Muscle of leg (tissue), 11 donors: ENCODE data around the gene TTC3. TPM values are rescaled to one million over a fixed set of nuclear protein-coding genes. Genes with fewer than 3 reads are reported as not detected.
"Not testable (repeated sequence)": the region's sequence is repeated elsewhere in the genome, so short reads cannot be mapped to it uniquely, and the experiment has no call there.

Experiments
- DNase-seq: peaks from one replicate; pipeline ENCODE4 v3.0.0; 2013
- H3K27ac ChIP-seq: one replicate; pipeline ENCODE4 v1.5.1; 2013; ENCODE audit warnings: mild to moderate bottlenecking, low read length, control low read depth
- H3K27me3 ChIP-seq: one replicate; pipeline ENCODE4 v1.6.1; 2013; ENCODE audit warnings: low read length; ENCODE audit not compliant: control insufficient read depth, insufficient read depth
- H3K36me3 ChIP-seq: one replicate; pipeline ENCODE4 v1.6.1; 2013; ENCODE audit warnings: low read length; ENCODE audit not compliant: control insufficient read depth, insufficient read depth
- H3K4me1 ChIP-seq: one replicate; pipeline ENCODE4 v1.6.1; 2013; ENCODE audit warnings: low read length; ENCODE audit not compliant: control insufficient read depth, insufficient read depth
- H3K4me3 ChIP-seq: one replicate; pipeline ENCODE4 v1.5.1; 2013; ENCODE audit warnings: low read length, control low read depth
- H3K9me3 ChIP-seq: replicated peaks from 2 replicates; pipeline ENCODE4 v1.6.1; 2013; ENCODE audit warnings: low read depth, low read length; ENCODE audit not compliant: control insufficient read depth
- WGBS: methylation state at CpG from one replicate; pipeline ENCODE4 v1.1.5; 2013; ENCODE audit warnings: missing lambda C conversion rate; ENCODE audit not compliant: insufficient coverage; 5-methylcytosine and 5-hydroxymethylcytosine counted together
- polyA plus RNA-seq, 8 donors: library from polyadenylated mRNA; unstranded; fragments of 120-200 nt; gene quantifications; one replicate each; pipeline versions ENCODE4 v1.2.1 to v1.2.3, GENCODE V29; 2013; ENCODE audit warnings: inconsistent platforms in 1 of 8, low replicate concordance in 1 of 8; ENCODE audit not compliant: insufficient read length in 8 of 8, insufficient read depth in 1 of 8
- total RNA-seq: library from RNA; stranded (reverse); fragments of 120-200 nt; gene quantifications from one replicate; pipeline ENCODE4 v1.2.4, GENCODE V29; 2013

Gene TTC3
- total and polyA plus RNA-seq, 9 donors, result 86.4 to 202 (median 145) TPM

DNA sequence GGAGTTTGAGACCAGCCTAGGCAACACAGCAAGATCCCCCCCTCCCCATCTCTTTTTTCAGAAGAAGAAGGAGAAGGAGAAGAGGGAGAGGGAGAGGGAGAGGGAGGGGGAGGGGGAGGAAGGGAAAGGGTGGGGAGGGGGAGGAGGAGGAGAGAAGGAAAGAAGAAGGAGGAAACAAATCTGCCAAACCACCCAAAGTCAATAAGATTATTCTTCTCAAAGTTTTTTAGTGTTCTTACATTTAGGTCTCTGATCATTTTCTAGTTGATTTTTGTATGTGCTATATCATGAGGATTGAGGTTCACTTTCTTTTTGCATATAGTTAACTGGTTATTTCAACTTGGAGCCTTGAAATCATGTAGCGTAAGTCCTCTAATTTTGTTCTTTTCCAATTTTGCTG is 137.7 kb downstream of the TTC3 start:
- no peak overlapping the region for H3K4me3 ChIP-seq
- H3K9me3 ChIP-seq, result peaks cover 3% of the 10 kb centered on the region
- no peaks in the 10 kb centered on the region for H3K36me3 ChIP-seq
- no peaks in the 10 kb centered on the region for H3K27me3 ChIP-seq
- H3K27ac ChIP-seq, result no peak overlapping the region
- H3K4me1 ChIP-seq, result peaks cover 19% of the 10 kb centered on the region
- WGBS, result no CpG with 5 or more reads among the region's 1 CpG
- no peak for DNase-seq

- Histone ChIP-seq H3K4me1 (peaks cover 2% of the 10 kb centered on the region), H3K27me3 (no peaks in the 10 kb centered on the region), H3K4me3 (no peak overlapping the region), H3K27ac (no peak overlapping the region), H3K36me3 (no peaks in the 10 kb centered on the region), H3K9me3 (peaks cover 2% of the 10 kb centered on the region)
- WGBS, result 90% methylated on average over 4 of the region's 9 CpGs
- DNase-seq, result no peak
Measured at GRCh38 chr21:37214952-37215351, 141.9 kb downstream of the TTC3 start.

GRCh38 chr21:37219761-37220432 is 146.8 kb downstream of the TTC3 start:
- peak overlapping the region; percentile 79 for H3K4me3 ChIP-seq
- DNase-seq, result no peak
- H3K27me3 ChIP-seq, result no peaks in the 10 kb centered on the region
- H3K27ac ChIP-seq, result peak overlapping the region; percentile 94
- no peaks in the 10 kb centered on the region for H3K9me3 ChIP-seq
- WGBS, result 53% methylated on average over 11 of the region's 13 CpGs
- H3K4me1 ChIP-seq, result peaks cover 10% of the 10 kb centered on the region
- peaks cover 15% of the 10 kb centered on the region for H3K36me3 ChIP-seq

- H3K27ac ChIP-seq, result peak overlapping the region; percentile 94
- H3K27me3 ChIP-seq, result no peaks in the 10 kb centered on the region
- peak overlapping the region; percentile 79 for H3K4me3 ChIP-seq
- peaks cover 22% of the 10 kb centered on the region for H3K36me3 ChIP-seq
- 0% methylated on average over 27 of the region's 35 CpGs for WGBS
- peaks cover 10% of the 10 kb centered on the region for H3K4me1 ChIP-seq
- H3K9me3 ChIP-seq, result no peaks in the 10 kb centered on the region
- peak; percentile 70 for DNase-seq
Measured at GRCh38 chr21:37220433-37220980, 147.5 kb downstream of the TTC3 start.

GRCh38 chr21:37220981-37221664 is 148.1 kb downstream of the TTC3 start:
- WGBS, result 3% methylated on average over 42 of the region's 46 CpGs
- DNase-seq, result peak; percentile 97
- Histone ChIP-seq H3K27me3 (no peaks in the 10 kb centered on the region), H3K27ac (peak overlapping the region; percentile 94), H3K4me1 (peaks cover 10% of the 10 kb centered on the region), H3K4me3 (peak overlapping the region; percentile 79), H3K36me3 (peaks cover 28% of the 10 kb centered on the region), H3K9me3 (no peaks in the 10 kb centered on the region)

DNA sequence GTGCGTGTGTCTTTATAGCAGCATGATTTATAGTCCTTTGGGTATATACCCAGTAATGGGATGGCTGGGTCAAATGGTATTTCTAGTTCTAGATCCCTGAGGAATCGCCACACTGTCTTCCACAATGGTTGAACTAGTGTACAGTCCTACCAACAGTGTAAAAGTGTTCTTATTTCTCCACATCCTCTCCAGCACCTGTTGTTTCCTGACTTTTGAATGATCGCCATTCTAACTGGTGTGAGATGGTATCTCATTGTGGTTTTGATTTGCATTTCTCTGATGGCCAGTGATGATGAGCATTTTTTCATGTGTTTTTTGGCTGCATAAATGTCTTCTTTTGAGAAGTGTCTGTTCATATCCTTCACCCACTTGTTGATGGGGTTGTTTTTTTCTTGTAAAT is 149.2 kb downstream of the TTC3 start:
- WGBS, result no CpG with 5 or more reads among the region's 3 CpGs
- H3K27me3 ChIP-seq, H3K4me1 ChIP-seq, H3K9me3 ChIP-seq, DNase-seq, H3K4me3 ChIP-seq, H3K27ac ChIP-seq: not testable (repeated sequence)
- peaks cover 38% of the 10 kb centered on the region for H3K36me3 ChIP-seq

DNA sequence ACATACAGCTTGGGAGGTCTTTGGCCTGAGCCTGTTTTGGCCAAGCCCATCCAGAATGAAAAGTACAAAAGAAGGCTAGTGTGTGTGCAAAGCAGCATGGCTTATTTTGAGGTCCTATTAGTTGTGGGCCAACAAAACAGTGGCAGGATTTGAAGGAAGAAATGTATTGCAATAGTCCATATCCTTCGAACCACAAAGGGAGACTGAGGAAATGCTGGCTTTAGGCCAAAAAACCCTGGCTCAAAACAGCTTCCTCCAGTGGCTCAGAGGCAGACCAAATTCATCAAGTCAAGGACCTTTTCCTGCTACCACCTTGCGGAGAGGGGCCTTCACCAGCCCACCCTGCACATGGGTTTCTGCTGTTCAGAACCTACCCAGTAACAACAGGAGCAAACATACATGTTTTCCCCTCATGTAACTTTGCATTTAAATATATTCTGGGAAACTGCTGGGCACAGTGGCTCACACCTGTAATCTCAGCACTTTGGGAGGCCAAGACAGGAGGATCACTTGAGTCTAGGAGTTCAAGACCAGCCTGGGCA is 150.8 kb downstream of the TTC3 start:
- Histone ChIP-seq H3K27ac (no peak overlapping the region), H3K4me3 (no peak overlapping the region), H3K4me1 (peaks cover 10% of the 10 kb centered on the region), H3K36me3 (peaks cover 54% of the 10 kb centered on the region), H3K27me3 (no peaks in the 10 kb centered on the region), H3K9me3 (no peaks in the 10 kb centered on the region)
- no peak for DNase-seq
- WGBS, result 100% methylated on average over 1 of the region's 2 CpGs

- 90% methylated on average over 16 of the region's 21 CpGs for WGBS
- DNase-seq, result no peak
- Histone ChIP-seq H3K27ac (no peak overlapping the region), H3K36me3 (peaks cover 59% of the 10 kb centered on the region), H3K9me3 (no peaks in the 10 kb centered on the region), H3K4me3 (no peak overlapping the region), H3K4me1 (peaks cover 5% of the 10 kb centered on the region), H3K27me3 (no peaks in the 10 kb centered on the region)
Measured at GRCh38 chr21:37224861-37225839, 152.1 kb downstream of the TTC3 start.

- peaks cover 68% of the 10 kb centered on the region for H3K36me3 ChIP-seq
- no peak overlapping the region for H3K4me3 ChIP-seq
- H3K27ac ChIP-seq, result no peak overlapping the region
- DNase-seq, result no peak
- H3K9me3 ChIP-seq, result no peaks in the 10 kb centered on the region
- WGBS, result 94% methylated on average over 10 of the region's 18 CpGs
- H3K27me3 ChIP-seq, result no peaks in the 10 kb centered on the region
- peaks cover 3% of the 10 kb centered on the region for H3K4me1 ChIP-seq
Measured at GRCh38 chr21:37226041-37226920, 153.2 kb downstream of the TTC3 start.
